ENCODE measurements around the gene FNDC8. TPM values are rescaled to one million over a fixed set of nuclear protein-coding genes. Genes with fewer than 3 reads are reported as not detected.

The FNDC8 gene
- total RNA-seq, 3 donors from 2014 or later = not detected

GRCh38 chr17:35083071-35083470 is 38.3 kb upstream of the FNDC8 start:
- no peak for DNase-seq

GRCh38 chr17:35084987-35085386 is 36.4 kb upstream of the FNDC8 start:
- Histone ChIP-seq H3K36me3 (ENCODE audit: low read depth) (no peaks in the 10 kb centered on the region), H3K4me3 (no peak overlapping the region), H3K4me1 (ENCODE audit: low read depth) (peaks cover 49% of the 10 kb centered on the region), H3K9me3 (no peaks in the 10 kb centered on the region)
- ATAC-seq = peak; percentile 12
- intact Hi-C loops (cut with DNase I, micrococcal nuclease) = no loop called here
- TF ChIP-seq CTCF (IDR thresholded peaks at IDR 0.05) = no peak
- DNase-seq = no peak

More at GRCh38 chr17:35083071-35083470, 38.3 kb upstream of the FNDC8 start:
- ATAC-seq = no peak
- Histone ChIP-seq H3K4me3 (no peak overlapping the region), H3K9me3 (no peaks in the 10 kb centered on the region), H3K4me1 (ENCODE audit: low read depth) (peaks cover 59% of the 10 kb centered on the region), H3K36me3 (ENCODE audit: low read depth) (no peaks in the 10 kb centered on the region)
- intact Hi-C loops (cut with DNase I, micrococcal nuclease) = no loop called here
- no peak for TF ChIP-seq CTCF (IDR thresholded peaks at IDR 0.05)

- DNase-seq = no peak
- Histone ChIP-seq H3K4me3 (no peak overlapping the region), H3K36me3 (ENCODE audit: low read depth) (no peaks in the 10 kb centered on the region), H3K4me1 (ENCODE audit: low read depth) (peaks cover 42% of the 10 kb centered on the region), H3K9me3 (no peaks in the 10 kb centered on the region)
- no peak for TF ChIP-seq CTCF (IDR thresholded peaks at IDR 0.05)
- no peak for ATAC-seq
- intact Hi-C loops (cut with DNase I, micrococcal nuclease) = no loop called here
These were observed 35.3 kb upstream of the FNDC8 start for GRCh38 chr17:35086164-35086563.

GRCh38 chr17:35086931-35087573 is 34.4 kb upstream of the FNDC8 start:
- peak in 1 of 3 donors; percentile 39 for DNase-seq
- Histone ChIP-seq H3K36me3 (ENCODE audit: low read depth) (no peaks in the 10 kb centered on the region), H3K4me3 (no peak overlapping the region), H3K9me3 (no peaks in the 10 kb centered on the region), H3K4me1 (ENCODE audit: low read depth) (peaks cover 42% of the 10 kb centered on the region)
- TF ChIP-seq CTCF (IDR thresholded peaks at IDR 0.05) = no peak
- no peak for ATAC-seq
- intact Hi-C loops (cut with DNase I, micrococcal nuclease) = no loop called here

- peak; percentile 55 for ATAC-seq
- TF ChIP-seq CTCF (IDR thresholded peaks at IDR 0.05) = no peak
- intact Hi-C loops (cut with DNase I, micrococcal nuclease) = no loop called here
- Histone ChIP-seq H3K36me3 (ENCODE audit: low read depth) (no peaks in the 10 kb centered on the region), H3K4me3 (peak overlapping the region; percentile 71), H3K9me3 (no peaks in the 10 kb centered on the region), H3K4me1 (ENCODE audit: low read depth) (peaks cover 34% of the 10 kb centered on the region)
- DNase-seq = peak; percentile 62 to 84 (median 64)
These were observed 33.6 kb upstream of the FNDC8 start for GRCh38 chr17:35087731-35088355.
